BE2C (cell line): ENCODE data around the gene MANSC1.
A peak's percentile ranks its signal among the peaks of the same experiment; 100 is the strongest.
"Not testable (repeated sequence)": the region's sequence is repeated elsewhere in the genome, so short reads cannot be mapped to it uniquely, and the experiment has no call there.

Experiments used
- DNase-seq: peaks from one replicate; pipeline ENCODE4 v3.0.0-alpha.2; 2020
- H3K27me3 ChIP-seq: fragments of 250-450 bp; sonication (Bioruptor Pico); 2 replicates; pipeline ENCODE4 v1.5.1; 2020; ENCODE audit warnings: mild to moderate bottlenecking
- H3K36me3 ChIP-seq: fragments of 250-450 bp; sonication (Bioruptor Pico); 2 replicates; pipeline ENCODE4 v1.5.1; 2020; ENCODE audit warnings: mild to moderate bottlenecking
- H3K4me1 ChIP-seq: fragments of 250-450 bp; sonication (Bioruptor Pico); 2 replicates; pipeline ENCODE4 v1.5.1; 2020
- H3K4me3 ChIP-seq: 2 replicates; pipeline ENCODE4 v1.5.1; 2011; ENCODE audit warnings: low read depth, low read length
- H3K9me3 ChIP-seq: fragments of 250-450 bp; sonication (Bioruptor Pico); 2 replicates; pipeline ENCODE4 v1.5.1; 2020
- CTCF ChIP-seq: IDR thresholded peaks from 2 replicates; pipeline ENCODE4 v1.5.1; 2012; ENCODE audit warnings: mild to moderate bottlenecking, low read depth, low read length

The MANSC1 gene

GRCh38 chr12:12357719-12358461, 7.8 kb upstream of the MANSC1 start:
- Histone ChIP-seq H3K36me3 (no peaks in the 10 kb centered on the region), H3K9me3 (no peaks in the 10 kb centered on the region), H3K27me3 (no peaks in the 10 kb centered on the region), H3K4me3 (peak overlapping the region; percentile 88), H3K4me1 (no peaks in the 10 kb centered on the region)
- DNase-seq: no peak
- no peak for TF ChIP-seq CTCF

- TF ChIP-seq CTCF: 0 out of 2 replicates have a peak, but pooled peaks have one; percentile 3
- H3K27me3 ChIP-seq: no peaks in the 10 kb centered on the region
- peak; percentile 98 for DNase-seq
- H3K4me3 ChIP-seq: peak within 1 kb of the TSS; percentile 88
- no peaks in the 10 kb centered on the region for H3K4me1 ChIP-seq
- H3K36me3 ChIP-seq: no peaks in the 10 kb centered on the region
- H3K9me3 ChIP-seq: no peaks in the 10 kb centered on the region
These were observed 7.1 kb upstream of the MANSC1 start, which contains the start of gene BORCS5 for GRCh38 chr12:12356896-12357718. Gene BORCS5, plus strand, starts transcription at chr12:12357078. Its CDS starts 374 bp downstream, at chr12:12357452.

- H3K9me3 ChIP-seq: no peaks in the 10 kb centered on the region
- DNase-seq: no peak
- no peaks in the 10 kb centered on the region for H3K36me3 ChIP-seq
- H3K4me3 ChIP-seq: peak overlapping the region; percentile 88
- no peaks in the 10 kb centered on the region for H3K4me1 ChIP-seq
- no peak for TF ChIP-seq CTCF
- H3K27me3 ChIP-seq: no peaks in the 10 kb centered on the region
These were observed 6.4 kb upstream of the MANSC1 start for GRCh38 chr12:12356467-12356895.

GRCh38 chr12:12353807-12354206, 3.8 kb upstream of the MANSC1 start:
- no peaks in the 10 kb centered on the region for H3K9me3 ChIP-seq
- no peaks in the 10 kb centered on the region for H3K27me3 ChIP-seq
- DNase-seq: peak; percentile 37
- no peak for TF ChIP-seq CTCF
- no peaks in the 10 kb centered on the region for H3K36me3 ChIP-seq
- no peaks in the 10 kb centered on the region for H3K4me1 ChIP-seq
- H3K4me3 ChIP-seq: no peak overlapping the region

GRCh38 chr12:12353276-12353675, 3.2 kb upstream of the MANSC1 start:
- DNase-seq: no peak
- Histone ChIP-seq H3K27me3 (no peaks in the 10 kb centered on the region), H3K4me3 (no peak overlapping the region), H3K9me3 (no peaks in the 10 kb centered on the region), H3K4me1 (no peaks in the 10 kb centered on the region), H3K36me3 (no peaks in the 10 kb centered on the region)
- no peak for TF ChIP-seq CTCF

GRCh38 chr12:12351468-12352185, 1.6 kb upstream of the MANSC1 start:
- H3K27me3 ChIP-seq, DNase-seq, H3K9me3 ChIP-seq, H3K4me1 ChIP-seq, H3K4me3 ChIP-seq, H3K36me3 ChIP-seq: not testable (repeated sequence)
